GM10847 (cell line): ENCODE data around the gene GNAI3.
A peak's percentile ranks its signal among the peaks of the same experiment; 100 is the strongest.

Experiments used
- POLR2A ChIP-seq: IDR thresholded peaks from 2 replicates; pipeline ENCODE4 v1.6.1; 2011; ENCODE audit not compliant: insufficient read length; ENCODE audit errors: extremely low read depth

Gene GNAI3

GRCh38 chr1:109620841-109621286 is 72.4 kb downstream of the GNAI3 start:
- peak; percentile 21 for TF ChIP-seq POLR2A

GRCh38 chr1:109621379-109622136 is 73.1 kb downstream of the GNAI3 start:
- no peak for TF ChIP-seq POLR2A

DNA sequence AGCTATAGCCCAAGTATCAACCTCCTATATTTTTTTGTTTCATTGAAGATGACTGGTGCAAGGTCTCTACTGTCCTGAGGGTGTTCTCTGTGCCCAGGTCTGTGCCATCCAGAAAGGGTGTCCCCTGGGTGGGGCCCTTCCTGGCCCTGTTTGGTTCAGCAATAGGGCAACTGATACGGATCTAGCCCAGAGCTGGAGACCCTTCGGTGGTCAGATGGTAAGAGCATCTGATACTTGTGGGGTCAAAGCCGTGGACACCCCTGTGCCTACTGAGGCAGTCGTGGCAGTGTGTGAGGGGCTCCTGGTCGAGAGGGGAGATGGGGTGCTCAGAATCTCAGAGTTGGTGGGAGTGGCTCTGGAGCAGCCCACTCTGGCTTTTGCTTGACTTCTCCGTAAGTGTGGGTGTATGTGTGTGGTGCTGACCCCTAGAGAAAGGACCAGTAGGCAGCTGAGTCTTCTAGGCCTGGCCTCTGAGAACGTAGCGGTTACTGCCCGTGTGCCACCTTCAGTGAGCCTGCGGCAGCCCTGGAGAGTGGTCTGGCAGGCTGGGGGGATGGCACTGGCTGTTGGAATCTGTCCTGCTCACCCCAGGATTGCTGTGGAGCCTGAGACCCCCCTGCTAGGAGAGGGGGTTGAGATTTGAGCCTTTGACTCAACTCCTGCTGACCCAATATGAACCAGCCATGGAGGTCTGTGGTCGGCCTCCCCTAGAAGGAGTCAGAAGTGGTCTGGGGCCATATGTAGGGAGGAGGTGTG is 73.9 kb downstream of the GNAI3 start:
- TF ChIP-seq POLR2A: no peak

- TF ChIP-seq POLR2A: no peak
Measured at GRCh38 chr1:109622895-109623294, 74.5 kb downstream of the GNAI3 start.

DNA sequence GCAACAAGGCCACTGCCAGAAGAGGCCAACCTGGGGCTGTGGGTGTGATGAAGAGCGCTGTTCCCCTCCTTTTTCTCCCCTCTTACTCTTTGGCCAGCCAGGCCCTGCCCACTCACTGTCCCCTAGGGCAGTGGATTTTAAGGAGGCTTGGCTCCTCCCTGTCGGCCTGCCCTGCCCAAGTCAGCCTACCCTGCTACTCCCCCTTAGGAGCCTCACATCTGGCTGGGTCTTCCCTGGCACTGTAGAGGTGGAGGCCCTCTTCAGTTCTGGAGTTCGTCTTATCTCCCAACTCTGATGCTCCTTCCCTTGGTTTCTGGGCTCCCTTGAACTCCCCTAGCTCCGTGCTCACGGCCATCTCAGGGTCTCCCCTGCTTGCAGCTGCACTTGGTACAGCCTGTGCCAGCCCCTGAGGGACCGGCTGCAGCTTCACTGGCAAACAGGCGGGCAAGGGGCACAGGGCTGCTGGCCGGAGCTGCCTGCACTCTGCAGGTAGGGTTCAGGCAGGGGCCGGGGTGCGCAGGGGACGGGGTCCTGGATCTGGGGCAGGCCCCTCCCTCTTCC is 75.3 kb downstream of the GNAI3 start:
- no peak for TF ChIP-seq POLR2A

DNA sequence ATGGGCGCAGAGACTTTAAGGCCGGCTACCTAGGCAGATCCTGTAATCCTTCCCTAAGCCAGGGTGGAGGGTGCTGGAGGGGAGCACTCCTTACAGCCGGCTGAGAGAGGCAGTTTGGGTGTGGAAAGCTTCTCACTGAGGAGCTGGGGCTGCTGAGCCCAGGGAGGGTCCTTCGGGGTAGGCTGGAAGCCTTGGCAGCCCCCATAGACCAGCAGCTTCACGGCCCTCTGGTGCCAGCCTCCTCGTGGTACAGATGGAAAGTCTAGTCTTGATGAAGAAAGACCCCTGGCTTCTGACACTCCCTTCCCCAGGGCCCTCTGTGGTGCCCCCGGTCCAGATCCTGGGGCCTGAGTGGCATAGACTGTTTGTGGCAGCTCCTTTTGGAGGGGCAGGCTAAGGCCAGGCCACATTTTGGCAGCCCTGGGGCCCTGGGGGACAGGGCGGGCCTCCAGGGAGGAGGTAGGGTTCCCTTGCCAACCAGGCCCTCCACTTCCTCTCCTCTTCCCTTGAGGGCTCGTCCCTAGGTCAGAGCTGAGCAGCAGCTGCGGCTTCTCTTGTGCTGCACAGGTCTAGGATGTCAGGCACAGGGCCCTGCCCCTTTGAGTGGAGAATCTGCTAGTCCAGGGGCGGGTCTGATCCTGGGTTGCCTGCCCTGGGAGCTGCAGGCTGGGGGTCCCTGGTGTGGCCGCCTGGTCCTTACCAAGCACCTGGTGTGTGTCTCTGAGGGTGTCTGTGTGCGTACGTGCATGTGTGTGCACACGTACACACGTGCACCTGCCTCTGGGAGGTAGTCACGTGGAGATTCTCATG is 76.0 kb downstream of the GNAI3 start:
- TF ChIP-seq POLR2A: no peak

DNA sequence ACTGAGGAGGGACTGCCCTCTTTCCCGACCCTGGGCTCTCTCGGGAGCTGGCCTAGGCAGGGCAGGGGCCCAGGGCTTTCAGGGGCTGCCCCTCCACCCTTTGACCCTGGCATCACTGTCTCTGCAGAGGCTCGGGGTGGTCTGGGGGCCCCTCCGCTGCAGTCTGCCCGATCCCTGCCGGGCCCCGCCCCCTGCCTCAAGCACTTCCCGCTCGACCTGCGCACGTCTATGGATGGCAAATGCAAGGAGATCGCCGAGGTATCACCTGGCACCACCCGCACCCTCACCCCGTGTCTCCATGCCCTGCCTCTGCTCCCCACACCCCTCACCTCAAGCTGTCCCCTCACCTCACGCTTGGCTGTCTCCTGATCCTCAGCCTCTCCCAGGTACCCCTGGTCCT is 76.8 kb downstream of the GNAI3 start:
- no peak for TF ChIP-seq POLR2A

DNA sequence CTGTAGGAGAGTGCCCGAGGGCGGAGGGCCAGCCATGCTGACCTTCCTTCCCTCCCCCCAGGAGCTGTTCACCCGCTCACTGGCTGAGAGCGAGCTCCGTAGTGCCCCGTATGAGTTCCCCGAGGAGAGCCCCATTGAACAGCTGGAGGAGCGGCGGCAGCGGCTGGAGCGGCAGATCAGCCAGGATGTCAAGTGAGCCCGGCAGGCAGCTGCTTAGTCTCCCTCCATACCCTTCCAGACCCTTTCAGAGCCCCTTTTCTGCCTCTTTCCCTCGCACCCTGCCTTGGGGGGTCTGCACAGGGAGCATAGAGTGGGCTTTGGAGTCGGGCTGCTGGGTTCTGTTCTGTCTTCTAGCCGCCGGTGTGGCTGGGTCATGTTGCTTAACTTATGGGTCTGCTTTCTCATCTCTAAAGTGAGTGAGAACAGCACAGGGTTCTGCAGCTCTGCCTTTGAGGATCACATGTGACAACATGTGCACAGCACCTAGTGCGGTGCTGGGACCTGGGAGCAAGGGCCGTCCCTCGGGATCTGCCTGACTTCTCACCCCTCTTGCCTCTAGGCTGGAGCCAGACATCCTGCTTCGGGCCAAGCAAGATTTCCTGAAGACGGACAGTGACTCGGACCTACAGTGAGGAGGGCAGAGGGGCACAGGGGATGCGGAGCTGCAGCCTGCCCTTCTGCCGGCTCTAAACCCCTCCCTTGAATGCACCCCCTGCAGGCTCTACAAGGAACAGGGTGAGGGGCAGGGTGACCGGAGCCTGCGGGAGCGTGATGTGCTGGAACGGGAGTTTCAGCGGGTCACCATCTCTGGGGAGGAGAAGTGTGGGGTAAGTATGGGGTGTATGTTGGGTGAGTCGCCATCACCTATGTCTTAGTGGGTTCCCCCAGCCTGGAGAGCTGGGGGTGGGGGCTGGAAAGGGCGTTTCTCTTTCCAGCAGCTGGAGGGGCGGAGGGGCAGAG is 77.5 kb downstream of the GNAI3 start:
- no peak for TF ChIP-seq POLR2A

DNA sequence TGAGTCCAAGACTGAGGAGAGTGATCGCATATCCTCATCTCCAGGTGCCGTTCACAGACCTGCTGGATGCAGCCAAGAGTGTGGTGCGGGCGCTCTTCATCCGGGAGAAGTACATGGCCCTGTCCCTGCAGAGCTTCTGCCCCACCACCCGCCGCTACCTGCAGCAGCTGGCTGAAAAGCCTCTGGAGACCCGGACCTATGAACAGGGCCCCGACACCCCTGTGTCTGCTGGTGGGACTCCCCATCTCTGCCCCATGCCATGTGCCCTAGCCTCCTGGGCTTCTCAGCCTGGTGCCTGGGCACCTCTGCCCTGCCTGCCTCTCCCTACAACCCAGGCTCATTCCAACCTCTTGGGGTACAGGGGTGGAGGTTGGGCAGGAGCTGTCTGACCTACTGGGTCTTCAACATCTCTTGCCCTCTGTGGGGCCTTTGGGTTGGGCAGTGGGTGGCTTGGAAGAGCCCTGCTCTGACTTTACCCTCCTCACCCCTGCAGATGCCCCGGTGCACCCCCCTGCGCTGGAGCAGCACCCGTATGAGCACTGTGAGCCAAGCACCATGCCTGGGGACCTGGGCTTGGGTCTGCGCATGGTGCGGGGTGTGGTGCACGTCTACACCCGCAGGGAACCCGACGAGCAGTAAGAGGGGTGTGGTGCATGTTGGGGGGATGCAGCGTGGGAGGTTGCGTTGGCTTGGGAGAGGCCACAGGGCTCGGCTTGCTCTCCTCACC is 78.4 kb downstream of the GNAI3 start:
- TF ChIP-seq POLR2A: no peak

- no peak for TF ChIP-seq POLR2A
Measured at GRCh38 chr1:109627692-109628399, 79.4 kb downstream of the GNAI3 start.

DNA sequence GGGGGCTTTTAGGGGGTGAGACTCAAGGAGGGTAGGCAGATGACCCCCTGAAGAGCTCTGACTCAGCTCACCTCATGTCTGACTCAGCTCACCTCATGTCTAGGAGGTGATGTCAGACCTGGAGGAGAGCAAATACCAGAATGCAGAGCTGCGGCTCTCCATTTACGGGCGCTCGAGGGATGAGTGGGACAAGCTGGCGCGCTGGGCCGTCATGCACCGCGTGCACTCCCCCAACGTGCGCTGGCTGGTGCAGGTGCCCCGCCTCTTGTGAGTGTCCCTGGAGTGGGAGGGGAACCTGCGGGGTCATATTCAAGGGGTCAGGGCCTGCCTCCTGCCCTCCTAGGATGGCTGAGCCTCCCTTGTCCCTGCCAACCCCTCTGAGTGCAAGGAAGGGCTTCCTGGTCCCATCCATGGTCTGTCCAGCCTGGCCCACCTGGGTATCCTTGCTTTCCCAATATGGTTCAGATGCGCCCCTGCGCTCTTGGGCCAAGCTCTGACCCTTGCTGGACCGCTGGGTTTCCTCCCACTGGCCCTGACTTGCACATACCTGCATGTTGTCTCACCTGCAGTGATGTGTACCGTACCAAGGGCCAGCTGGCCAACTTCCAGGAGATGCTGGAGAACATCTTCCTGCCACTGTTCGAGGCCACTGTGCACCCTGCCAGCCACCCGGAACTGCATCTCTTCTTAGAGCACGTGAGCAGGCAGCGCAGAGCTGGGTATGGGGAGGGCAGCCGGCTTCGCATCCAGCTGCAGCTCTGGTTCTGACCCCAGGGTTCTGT is 80.3 kb downstream of the GNAI3 start:
- TF ChIP-seq POLR2A: no peak

DNA sequence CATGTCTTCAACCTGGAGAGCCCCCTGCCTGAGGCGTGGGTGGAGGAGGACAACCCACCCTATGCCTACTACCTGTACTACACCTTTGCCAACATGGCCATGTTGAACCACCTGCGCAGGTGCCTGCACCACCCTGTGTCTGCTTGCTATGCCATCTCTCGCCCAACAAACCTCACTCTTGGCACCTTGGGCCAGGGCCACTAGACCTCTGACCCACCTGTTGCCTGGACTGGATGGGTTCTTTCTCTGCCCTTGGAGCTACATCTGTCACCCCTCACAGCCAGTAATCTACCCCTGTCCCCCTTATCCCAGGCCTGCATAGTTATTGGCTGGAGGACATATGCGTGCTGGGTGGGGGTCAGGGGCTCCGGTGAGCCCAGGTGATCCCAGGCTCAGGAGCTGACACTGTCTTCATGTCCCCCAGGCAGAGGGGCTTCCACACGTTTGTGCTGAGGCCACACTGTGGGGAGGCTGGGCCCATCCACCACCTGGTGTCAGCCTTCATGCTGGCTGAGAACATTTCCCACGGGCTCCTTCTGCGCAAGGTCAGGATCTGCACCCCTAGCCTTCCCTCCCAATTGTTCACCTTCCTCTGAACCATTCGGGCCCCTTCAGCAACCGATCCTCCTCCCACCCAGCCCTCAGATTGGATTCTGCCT is 81.1 kb downstream of the GNAI3 start:
- TF ChIP-seq POLR2A: no peak
